Caco-2 (cell line): ENCODE results near the gene MSMO1. TPM values are rescaled to one million over a fixed set of nuclear protein-coding genes. Genes with fewer than 3 reads are reported as not detected.

Experiments
- BruUV-seq: library from RNA; stranded (reverse); fragments of 400-500 nt; replicated peaks from 2 replicates; lab custom pipeline; 2021; lab: Mats Ljungman, UMichigan
- CTCF ChIA-PET: fragments of 300-600 bp; sonication (Branson Sonifier 250); formaldehyde crosslinking; loops from one replicate; lab custom pipeline; 2022; ENCODE audit warnings: antibody characterized with exemption; lab: Charles Lee
- POLR2A ChIA-PET: fragments of 300-600 bp; sonication (Branson Sonifier 250); formaldehyde crosslinking; loops from one replicate; lab custom pipeline; 2022; ENCODE audit warnings: antibody characterized with exemption; lab: Charles Lee
- DNase-seq, 2 experiments: peaks; one replicate each; pipeline versions ENCODE4 v3.0.0 to v3.0.0-alpha.2; 2020 to 2022
- H3K27me3 ChIP-seq: replicated peaks from 2 replicates; pipeline ENCODE4 v1.6.0; 2011; ENCODE audit warnings: low read length; ENCODE audit not compliant: control insufficient read depth, insufficient read depth
- H3K36me3 ChIP-seq: 2 replicates; pipeline ENCODE4 v1.5.1; 2011; ENCODE audit warnings: low read length; ENCODE audit not compliant: control insufficient read depth, insufficient read depth
- H3K4me1 ChIP-seq: fragments of 250-450 bp; sonication (Bioruptor Pico); 2 replicates; pipeline ENCODE4 v1.5.1; 2020; ENCODE audit warnings: mild to moderate bottlenecking
- H3K4me3 ChIP-seq: 2 replicates; pipeline ENCODE4 v1.5.1; 2011; ENCODE audit warnings: low read depth, mild to moderate bottlenecking, control low read depth, low read length
- H3K9me3 ChIP-seq: fragments of 250-450 bp; sonication (Bioruptor Pico); 2 replicates; pipeline ENCODE4 v1.5.1; 2020; ENCODE audit warnings: mild to moderate bottlenecking, moderate library complexity
- H3K27ac Mint-ChIP-seq: one replicate; pipeline ENCODE4 v1.8.0; 2022; ENCODE audit warnings: mixed read lengths; ENCODE audit not compliant: unreplicated experiment
- H3K27me3 Mint-ChIP-seq: one replicate; pipeline ENCODE4 v1.8.0; 2022; ENCODE audit warnings: mixed read lengths; ENCODE audit not compliant: insufficient read depth, unreplicated experiment
- H3K36me3 Mint-ChIP-seq: one replicate; pipeline ENCODE4 v1.8.0; 2022; ENCODE audit warnings: mild to moderate bottlenecking, mixed read lengths; ENCODE audit not compliant: insufficient read depth, unreplicated experiment
- H3K4me1 Mint-ChIP-seq: one replicate; pipeline ENCODE4 v1.8.0; 2022; ENCODE audit warnings: low read depth, mixed read lengths; ENCODE audit not compliant: unreplicated experiment
- H3K4me3 Mint-ChIP-seq: one replicate; pipeline ENCODE4 v1.8.0; 2022; ENCODE audit warnings: mild to moderate bottlenecking, moderate library complexity, mixed read lengths; ENCODE audit not compliant: unreplicated experiment
- H3K9me3 Mint-ChIP-seq: one replicate; pipeline ENCODE4 v1.8.0; 2022; ENCODE audit warnings: mixed read lengths; ENCODE audit not compliant: unreplicated experiment
- CTCF ChIP-seq, 2 experiments: fragments of 200-600 bp in 1 of 2; IDR thresholded peaks; 1 replicate in 1 of 2; 2 replicates in 1 of 2; pipeline versions ENCODE4 v1.5.1 to v1.8.0; 2011 to 2022; ENCODE audit warnings: antibody characterized with exemption in 1 of 2, control low read depth in 1 of 2, inconsistent platforms in 1 of 2, low read depth in 1 of 2, low read length in 1 of 2, mild to moderate bottlenecking in 1 of 2, moderate library complexity in 1 of 2; ENCODE audit not compliant: insufficient read depth in 1 of 2, severe bottlenecking in 1 of 2, unreplicated experiment in 1 of 2
- intact Hi-C: fragments of 100-400 bp; cut with micrococcal nuclease; formaldehyde crosslinking; loops from one replicate; pipeline ENCODE4 v1.10.0; 2022; ENCODE audit not compliant: unreplicated experiment
- total RNA-seq: library from RNA; stranded (reverse); gene quantifications from 2 replicates; pipeline ENCODE4 v1.2.3, GENCODE V29; 2022

MSMO1 gene
- total RNA-seq, 1 experiment from 2014 or later, result 91.1 TPM

GRCh38 chr4:165302658-165303057 is 24.8 kb upstream of the MSMO1 start:
- intact Hi-C loops, result no loop called here
- H3K4me3 Mint-ChIP-seq, result no peak overlapping the region
- peaks cover 7% of the 10 kb centered on the region for H3K36me3 Mint-ChIP-seq

GRCh38 chr4:165308166-165308565 is 19.3 kb upstream of the MSMO1 start:
- ChIA-PET POLR2A (no interaction called here), CTCF (no interaction called here)
- no TSS peak for BruUV-seq
- H3K4me1 Mint-ChIP-seq, result peaks cover 8% of the 10 kb centered on the region
- H3K36me3 Mint-ChIP-seq, result no peaks in the 10 kb centered on the region
- no peak overlapping the region for H3K27ac Mint-ChIP-seq
- no peak for TF ChIP-seq CTCF (IDR thresholded peaks at IDR 0.05; ENCODE audit: insufficient read depth in 1 of 2, low read depth in 1 of 2, low read length in 1 of 2, severe bottlenecking in 1 of 2, unreplicated experiment in 1 of 2)
- Histone ChIP-seq H3K4me1 (no peaks in the 10 kb centered on the region), H3K27me3 (no peaks in the 10 kb centered on the region), H3K4me3 (no peak overlapping the region), H3K36me3 (no peaks in the 10 kb centered on the region), H3K9me3 (no peaks in the 10 kb centered on the region)
- no peak overlapping the region for H3K4me3 Mint-ChIP-seq
- H3K27me3 Mint-ChIP-seq, result no peaks in the 10 kb centered on the region
- no peaks in the 10 kb centered on the region for H3K9me3 Mint-ChIP-seq
- intact Hi-C loops, result no loop called here
- no peak for DNase-seq

More at GRCh38 chr4:165302658-165303057, 24.8 kb upstream of the MSMO1 start:
- no peaks in the 10 kb centered on the region for H3K27me3 ChIP-seq
- TF ChIP-seq CTCF (IDR thresholded peaks at IDR 0.05; ENCODE audit: insufficient read depth in 1 of 2, low read depth in 1 of 2, low read length in 1 of 2, severe bottlenecking in 1 of 2, unreplicated experiment in 1 of 2), result no peak
- H3K36me3 ChIP-seq, result no peaks in the 10 kb centered on the region
- no TSS peak for BruUV-seq
- POLR2A ChIA-PET, result no interaction called here
- no peaks in the 10 kb centered on the region for H3K4me1 Mint-ChIP-seq
- no peak overlapping the region for H3K27ac Mint-ChIP-seq
- no peaks in the 10 kb centered on the region for H3K9me3 Mint-ChIP-seq
- no peaks in the 10 kb centered on the region for H3K4me1 ChIP-seq
- CTCF ChIA-PET, result no interaction called here
- no peaks in the 10 kb centered on the region for H3K9me3 ChIP-seq
- no peaks in the 10 kb centered on the region for H3K27me3 Mint-ChIP-seq
- H3K4me3 ChIP-seq, result no peak overlapping the region
- DNase-seq, result no peak

GRCh38 chr4:165308606-165309005 is 18.9 kb upstream of the MSMO1 start:
- Histone ChIP-seq H3K9me3 (no peaks in the 10 kb centered on the region), H3K36me3 (no peaks in the 10 kb centered on the region), H3K4me3 (no peak overlapping the region), H3K27me3 (no peaks in the 10 kb centered on the region), H3K4me1 (no peaks in the 10 kb centered on the region)
- no TSS peak for BruUV-seq
- H3K4me1 Mint-ChIP-seq, result peaks cover 8% of the 10 kb centered on the region
- ChIA-PET CTCF (no interaction called here), POLR2A (no interaction called here)
- H3K27me3 Mint-ChIP-seq, result no peaks in the 10 kb centered on the region
- H3K9me3 Mint-ChIP-seq, result no peaks in the 10 kb centered on the region
- no peaks in the 10 kb centered on the region for H3K36me3 Mint-ChIP-seq
- TF ChIP-seq CTCF (IDR thresholded peaks at IDR 0.05; ENCODE audit: insufficient read depth in 1 of 2, low read depth in 1 of 2, low read length in 1 of 2, severe bottlenecking in 1 of 2, unreplicated experiment in 1 of 2), result no peak
- H3K27ac Mint-ChIP-seq, result no peak overlapping the region
- intact Hi-C loops, result no loop called here
- no peak overlapping the region for H3K4me3 Mint-ChIP-seq
- DNase-seq, result no peak
